ENCODE results near the gene NREP. TPM values are rescaled to one million over a fixed set of nuclear protein-coding genes. Genes with fewer than 3 reads are reported as not detected.

Gene NREP
- total and polyA plus RNA-seq, 10 of the 15 experiments (the other 5 are each of a cell fraction or from before 2014, with no cell fraction given) = 20.6 to 117 (median 32.2) TPM

DNA sequence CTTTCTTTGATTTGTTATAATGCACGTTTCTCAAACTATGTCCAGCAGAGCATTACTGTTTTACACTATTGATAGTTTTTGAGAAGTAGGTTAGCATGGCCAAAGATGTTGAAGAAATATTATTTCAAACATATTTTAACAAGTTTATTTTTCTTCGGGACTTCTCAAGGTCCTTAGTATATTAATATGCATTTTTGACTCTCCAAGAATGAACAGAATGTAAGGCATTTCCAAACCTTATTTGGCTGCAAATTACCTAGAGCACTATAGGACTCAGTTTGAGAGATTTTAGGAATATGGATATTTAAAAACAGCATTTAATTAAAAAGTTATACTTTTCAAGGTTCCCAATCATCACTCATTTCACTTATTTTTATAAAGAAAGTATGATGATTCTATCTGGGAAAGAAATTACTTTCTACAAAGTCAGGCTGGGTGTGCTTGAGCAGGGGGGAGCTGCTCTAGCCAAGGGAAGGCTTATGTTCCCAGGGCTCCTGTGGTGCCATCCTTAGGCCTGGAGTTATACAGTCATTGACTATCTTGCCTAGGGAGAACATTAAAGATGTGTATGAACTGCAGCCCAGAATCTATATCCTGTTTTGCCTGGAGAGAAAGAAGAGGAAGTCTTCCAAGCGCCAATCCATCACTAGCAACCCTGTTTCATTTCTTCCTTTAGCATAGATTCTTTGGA is 27.6 kb upstream of the NREP start:
- SMC1A ChIA-PET (ENCODE audit: uncharacterized antibody, unreplicated experiment) = no interaction called here

More for the DNA sequence above, 27.6 kb upstream of the NREP start:
- no TSS peak for BruUV-seq (replicated peaks)
- no peak for ATAC-seq
- no peaks in the 10 kb centered on the region for H3K36me3 ChIP-seq (ENCODE audit: control insufficient read depth in 2 of 2, insufficient read depth in 2 of 2, low read length in 1 of 2)
- no peaks in the 10 kb centered on the region; the same call in 2 of the 3 replicates for H3K9me3 ChIP-seq (replicated peaks; ENCODE audit: control insufficient read depth, insufficient read depth, low read length)
- POLR2A ChIA-PET = no interaction called here
- no peaks in the 10 kb centered on the region for H3K79me2 ChIP-seq (ENCODE audit: control insufficient read depth, insufficient read depth, low read length)
- no peak overlapping the region for H3K27ac ChIP-seq (ENCODE audit: control insufficient read depth, insufficient read depth)
- no peak for TF ChIP-seq CBFB (IDR thresholded peaks at IDR 0.05; ENCODE audit: low read depth)
- TF ChIP-seq HDGF (IDR thresholded peaks at IDR 0.05) = no peak
- TF ChIP-seq, protein P1, sequence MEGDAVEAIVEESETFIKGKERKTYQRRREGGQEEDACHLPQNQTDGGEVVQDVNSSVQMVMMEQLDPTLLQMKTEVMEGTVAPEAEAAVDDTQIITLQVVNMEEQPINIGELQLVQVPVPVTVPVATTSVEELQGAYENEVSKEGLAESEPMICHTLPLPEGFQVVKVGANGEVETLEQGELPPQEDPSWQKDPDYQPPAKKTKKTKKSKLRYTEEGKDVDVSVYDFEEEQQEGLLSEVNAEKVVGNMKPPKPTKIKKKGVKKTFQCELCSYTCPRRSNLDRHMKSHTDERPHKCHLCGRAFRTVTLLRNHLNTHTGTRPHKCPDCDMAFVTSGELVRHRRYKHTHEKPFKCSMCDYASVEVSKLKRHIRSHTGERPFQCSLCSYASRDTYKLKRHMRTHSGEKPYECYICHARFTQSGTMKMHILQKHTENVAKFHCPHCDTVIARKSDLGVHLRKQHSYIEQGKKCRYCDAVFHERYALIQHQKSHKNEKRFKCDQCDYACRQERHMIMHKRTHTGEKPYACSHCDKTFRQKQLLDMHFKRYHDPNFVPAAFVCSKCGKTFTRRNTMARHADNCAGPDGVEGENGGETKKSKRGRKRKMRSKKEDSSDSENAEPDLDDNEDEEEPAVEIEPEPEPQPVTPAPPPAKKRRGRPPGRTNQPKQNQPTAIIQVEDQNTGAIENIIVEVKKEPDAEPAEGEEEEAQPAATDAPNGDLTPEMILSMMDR (IDR thresholded peaks at IDR 0.05 in 2 of 3, conservative IDR thresholded peaks at IDR 0.05 in 1 of 3; ENCODE audit: control insufficient read depth in 2 of 3, extremely low read depth in 1 of 3, insufficient read depth in 1 of 3, low read depth in 3 of 3, low read length in 3 of 3) = no peak
- TF ChIP-seq CBX5 (IDR thresholded peaks at IDR 0.05; ENCODE audit: low read depth) = no peak
- TF ChIP-seq SMC3 (IDR thresholded peaks at IDR 0.05; ENCODE audit: borderline replicate concordance, low read length) = no peak
- no peak for TF ChIP-seq KAT2A (conservative IDR thresholded peaks at IDR 0.05; ENCODE audit: control insufficient read depth, low read depth, low read length)
- TF ChIP-seq NFXL1 (IDR thresholded peaks at IDR 0.05; ENCODE audit: borderline replicate concordance) = no peak
- no peak for TF ChIP-seq YBX1 (IDR thresholded peaks at IDR 0.05)
- TF ChIP-seq MEF2B (IDR thresholded peaks at IDR 0.05; ENCODE audit: partially characterized antibody, poor library complexity, severe bottlenecking) = no peak
- no peak for TF ChIP-seq GATAD2B (conservative IDR thresholded peaks at IDR 0.05; ENCODE audit: low read depth)
- TF ChIP-seq, protein P2, sequence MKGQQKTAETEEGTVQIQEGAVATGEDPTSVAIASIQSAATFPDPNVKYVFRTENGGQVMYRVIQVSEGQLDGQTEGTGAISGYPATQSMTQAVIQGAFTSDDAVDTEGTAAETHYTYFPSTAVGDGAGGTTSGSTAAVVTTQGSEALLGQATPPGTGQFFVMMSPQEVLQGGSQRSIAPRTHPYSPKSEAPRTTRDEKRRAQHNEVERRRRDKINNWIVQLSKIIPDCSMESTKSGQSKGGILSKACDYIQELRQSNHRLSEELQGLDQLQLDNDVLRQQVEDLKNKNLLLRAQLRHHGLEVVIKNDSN (IDR thresholded peaks at IDR 0.05; ENCODE audit: borderline replicate concordance, extremely low read length, insufficient read depth, low read depth, low read length) = no peak
- TF ChIP-seq, protein P3, sequence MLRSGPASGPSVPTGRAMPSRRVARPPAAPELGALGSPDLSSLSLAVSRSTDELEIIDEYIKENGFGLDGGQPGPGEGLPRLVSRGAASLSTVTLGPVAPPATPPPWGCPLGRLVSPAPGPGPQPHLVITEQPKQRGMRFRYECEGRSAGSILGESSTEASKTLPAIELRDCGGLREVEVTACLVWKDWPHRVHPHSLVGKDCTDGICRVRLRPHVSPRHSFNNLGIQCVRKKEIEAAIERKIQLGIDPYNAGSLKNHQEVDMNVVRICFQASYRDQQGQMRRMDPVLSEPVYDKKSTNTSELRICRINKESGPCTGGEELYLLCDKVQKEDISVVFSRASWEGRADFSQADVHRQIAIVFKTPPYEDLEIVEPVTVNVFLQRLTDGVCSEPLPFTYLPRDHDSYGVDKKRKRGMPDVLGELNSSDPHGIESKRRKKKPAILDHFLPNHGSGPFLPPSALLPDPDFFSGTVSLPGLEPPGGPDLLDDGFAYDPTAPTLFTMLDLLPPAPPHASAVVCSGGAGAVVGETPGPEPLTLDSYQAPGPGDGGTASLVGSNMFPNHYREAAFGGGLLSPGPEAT (IDR thresholded peaks at IDR 0.05; ENCODE audit: low read depth) = no peak
- TF ChIP-seq, protein P4, sequence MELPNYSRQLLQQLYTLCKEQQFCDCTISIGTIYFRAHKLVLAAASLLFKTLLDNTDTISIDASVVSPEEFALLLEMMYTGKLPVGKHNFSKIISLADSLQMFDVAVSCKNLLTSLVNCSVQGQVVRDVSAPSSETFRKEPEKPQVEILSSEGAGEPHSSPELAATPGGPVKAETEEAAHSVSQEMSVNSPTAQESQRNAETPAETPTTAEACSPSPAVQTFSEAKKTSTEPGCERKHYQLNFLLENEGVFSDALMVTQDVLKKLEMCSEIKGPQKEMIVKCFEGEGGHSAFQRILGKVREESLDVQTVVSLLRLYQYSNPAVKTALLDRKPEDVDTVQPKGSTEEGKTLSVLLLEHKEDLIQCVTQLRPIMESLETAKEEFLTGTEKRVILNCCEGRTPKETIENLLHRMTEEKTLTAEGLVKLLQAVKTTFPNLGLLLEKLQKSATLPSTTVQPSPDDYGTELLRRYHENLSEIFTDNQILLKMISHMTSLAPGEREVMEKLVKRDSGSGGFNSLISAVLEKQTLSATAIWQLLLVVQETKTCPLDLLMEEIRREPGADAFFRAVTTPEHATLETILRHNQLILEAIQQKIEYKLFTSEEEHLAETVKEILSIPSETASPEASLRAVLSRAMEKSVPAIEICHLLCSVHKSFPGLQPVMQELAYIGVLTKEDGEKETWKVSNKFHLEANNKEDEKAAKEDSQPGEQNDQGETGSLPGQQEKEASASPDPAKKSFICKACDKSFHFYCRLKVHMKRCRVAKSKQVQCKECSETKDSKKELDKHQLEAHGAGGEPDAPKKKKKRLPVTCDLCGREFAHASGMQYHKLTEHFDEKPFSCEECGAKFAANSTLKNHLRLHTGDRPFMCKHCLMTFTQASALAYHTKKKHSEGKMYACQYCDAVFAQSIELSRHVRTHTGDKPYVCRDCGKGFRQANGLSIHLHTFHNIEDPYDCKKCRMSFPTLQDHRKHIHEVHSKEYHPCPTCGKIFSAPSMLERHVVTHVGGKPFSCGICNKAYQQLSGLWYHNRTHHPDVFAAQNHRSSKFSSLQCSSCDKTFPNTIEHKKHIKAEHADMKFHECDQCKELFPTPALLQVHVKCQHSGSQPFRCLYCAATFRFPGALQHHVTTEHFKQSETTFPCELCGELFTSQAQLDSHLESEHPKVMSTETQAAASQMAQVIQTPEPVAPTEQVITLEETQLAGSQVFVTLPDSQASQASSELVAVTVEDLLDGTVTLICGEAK (IDR thresholded peaks at IDR 0.05; ENCODE audit: borderline replicate concordance) = no peak
- no peak for TF ChIP-seq NBN (IDR thresholded peaks at IDR 0.05)
- TF ChIP-seq BMI1 (IDR thresholded peaks at IDR 0.05; ENCODE audit: borderline replicate concordance) = no peak
- DNase-seq (ENCODE audit: low read depth, low spot score) = no peak
- no peaks in the 10 kb centered on the region for H3K4me1 ChIP-seq (ENCODE audit: control insufficient read depth, insufficient read depth, low read length)
- FAIRE-seq = no peak
- no peaks in the 10 kb centered on the region for H3K27me3 ChIP-seq (replicated peaks in 1 of 2; ENCODE audit: control insufficient read depth in 2 of 2, insufficient read depth in 2 of 2, low read length in 1 of 2)
- CTCF ChIA-PET = no interaction called here
- no peak overlapping the region for H3K4me2 ChIP-seq (ENCODE audit: control insufficient read depth, insufficient read depth)
- no peaks in the 10 kb centered on the region for H4K20me1 ChIP-seq (ENCODE audit: control insufficient read depth, insufficient read depth)
- no peak overlapping the region for H2AFZ ChIP-seq (ENCODE audit: control insufficient read depth, low read depth, low read length)
- 13% methylated on average over 3 of the region's 3 CpGs for WGBS (ENCODE audit: insufficient coverage, insufficient replicate concordance, low lambda C conversion rate, missing lambda C conversion rate)
- no peak overlapping the region for H3K9ac ChIP-seq (ENCODE audit: control insufficient read depth, insufficient read depth, low read length)
- intact Hi-C loops (cut with micrococcal nuclease; ENCODE audit: unreplicated experiment) = no loop called here
- H3K4me3 ChIP-seq = no peak overlapping the region
- in situ Hi-C loops (cut with MboI) = no loop called here
- RAD21 ChIA-PET (ENCODE audit: unreplicated experiment) = no interaction called here

Measured in GM12878 (cell line).